Transverse colon (tissue), 4 donors: ENCODE data around the gene PRKAR1B. TPM values are rescaled to one million over a fixed set of nuclear protein-coding genes. Genes with fewer than 3 reads are reported as not detected.

Experiments
- DNase-seq: peaks from one replicate; pipeline ENCODE4 v3.0.0-alpha.2; 2019
- H3K27ac ChIP-seq, 4 donors: fragments of 200-600 bp; sonication (generic); 2 replicates each; pipeline ENCODE4 v1.5.1; 2016 to 2018; ENCODE audit warnings: inconsistent platforms in 4 of 4
- H3K27me3 ChIP-seq: fragments of 200-600 bp; sonication (generic); 2 replicates; pipeline ENCODE4 v1.5.1; 2017; ENCODE audit warnings: inconsistent platforms
- H3K36me3 ChIP-seq, 4 donors: fragments of 200-600 bp; sonication (generic); 2 replicates each; pipeline ENCODE4 v1.5.1; 2017 to 2019; ENCODE audit warnings: inconsistent platforms in 4 of 4
- H3K4me1 ChIP-seq, 4 donors: fragments of 200-600 bp; sonication (generic); 2 replicates each; pipeline ENCODE4 v1.5.1; 2017 to 2020; ENCODE audit warnings: inconsistent platforms in 4 of 4
- H3K4me3 ChIP-seq, 4 donors: fragments of 200-600 bp; sonication (generic); 1 replicate in 1 of 4; 2 replicates in 3 of 4; pipeline versions ENCODE4 v1.5.1 to v1.6.1; 2017 to 2019; ENCODE audit warnings: inconsistent platforms in 4 of 4
- H3K9me3 ChIP-seq, 2 donors: fragments of 200-600 bp; sonication (generic); 2 replicates each; pipeline ENCODE4 v1.5.1; 2017 to 2019; ENCODE audit warnings: inconsistent platforms in 2 of 2
- EP300 ChIP-seq: sonication (generic); formaldehyde crosslinking; IDR thresholded peaks from one replicate; pipeline ENCODE4 v1.6.1; 2017; ENCODE audit warnings: antibody characterized with exemption, low read depth
- POLR2A ChIP-seq: fragments of 450-650 bp; IDR thresholded peaks from one replicate; pipeline ENCODE4 v1.6.1; 2016; ENCODE audit warnings: antibody characterized with exemption, mild to moderate bottlenecking, moderate library complexity
- POLR2AphosphoS5 ChIP-seq, 3 donors: sonication (generic); formaldehyde crosslinking; IDR thresholded peaks; one replicate each; pipeline ENCODE4 v1.6.1; 2016; ENCODE audit warnings: antibody characterized with exemption in 3 of 3
- WGBS, 2 donors: methylation state at CpG; one replicate each; pipeline ENCODE4 v1.1.5; 2018; ENCODE audit warnings: low coverage in 1 of 2; 5-methylcytosine and 5-hydroxymethylcytosine counted together
- in situ Hi-C, 4 donors: fragments of 200-750 bp; cut with MboI; loops; one replicate each; pipeline versions ENCODE4 v1.15.0 to v1.15.1; 2017; ENCODE audit warnings: low sequenced_read_pairs in 3 of 4, low pct_ligation_motif_present in 1 of 4, low pct_unique_long_range_greater_than_20kb in 1 of 4
- intact Hi-C: fragments of 100-400 bp; cut with DNase I; formaldehyde crosslinking; loops from one replicate; pipeline ENCODE4 v1.15.1; 2023; ENCODE audit warnings: low total_unique reads
- total RNA-seq, 4 donors: library from RNA; depleted of rRNA; stranded (reverse); fragments of >200 nt; gene quantifications; one replicate each; pipeline ENCODE4 v1.1.0, GENCODE V29; 2016
- TF ChIP-seq, protein P1 (sequence below), 5 experiments: fragments of 200-600 bp in 3 of 5; fragments of 450-650 bp in 2 of 5; sonication (generic) in 3 of 5; IDR thresholded peaks; 1 replicate in 2 of 5; 2 replicates in 3 of 5; pipeline ENCODE4 v1.5.1; 2016 to 2017; ENCODE audit warnings: antibody characterized with exemption in 5 of 5, inconsistent platforms in 3 of 5, mild to moderate bottlenecking in 2 of 5, moderate library complexity in 1 of 5

The PRKAR1B gene
- total RNA-seq, 4 donors from 2014 or later: 15.7 to 53.9 (median 16.9) TPM

DNA sequence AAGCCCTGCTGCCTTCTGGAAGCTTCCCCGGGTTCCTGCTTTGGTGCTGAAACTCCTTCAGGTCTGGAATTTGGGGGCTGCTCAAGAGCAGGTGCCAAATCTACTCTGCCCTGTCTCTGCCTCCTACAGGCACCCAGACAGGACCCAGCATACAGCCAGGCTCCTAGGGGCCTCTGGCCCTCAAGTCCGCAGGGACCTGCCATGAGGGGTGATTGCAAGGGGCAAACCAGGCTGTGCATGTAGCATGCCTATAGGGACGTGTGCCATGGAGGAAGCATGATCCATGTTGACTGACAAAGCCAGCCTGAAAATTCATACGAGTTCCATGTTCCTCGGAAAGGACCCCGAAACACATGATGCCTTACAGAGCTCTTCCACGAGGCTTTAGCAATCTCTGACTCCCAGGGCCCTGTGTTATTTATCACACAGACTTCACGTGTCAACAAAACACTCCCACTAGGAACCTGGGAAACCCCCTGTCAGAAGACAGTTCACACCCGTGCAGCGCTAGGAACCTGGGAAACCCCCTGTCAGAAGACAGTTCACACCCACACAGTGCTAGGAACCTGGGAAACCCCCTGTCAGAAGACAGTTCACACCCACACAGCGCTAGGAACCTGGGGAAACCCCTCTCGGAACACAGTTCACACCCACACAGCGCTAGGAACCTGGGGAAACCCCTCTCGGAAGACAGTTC, 75.9 kb downstream of the PRKAR1B start:
- no peak for DNase-seq
- TF ChIP-seq POLR2A (no peak), EP300 (no peak), POLR2AphosphoS5 (IDR thresholded peaks at IDR 0.05) (no peak)
- TF ChIP-seq, protein P1, sequence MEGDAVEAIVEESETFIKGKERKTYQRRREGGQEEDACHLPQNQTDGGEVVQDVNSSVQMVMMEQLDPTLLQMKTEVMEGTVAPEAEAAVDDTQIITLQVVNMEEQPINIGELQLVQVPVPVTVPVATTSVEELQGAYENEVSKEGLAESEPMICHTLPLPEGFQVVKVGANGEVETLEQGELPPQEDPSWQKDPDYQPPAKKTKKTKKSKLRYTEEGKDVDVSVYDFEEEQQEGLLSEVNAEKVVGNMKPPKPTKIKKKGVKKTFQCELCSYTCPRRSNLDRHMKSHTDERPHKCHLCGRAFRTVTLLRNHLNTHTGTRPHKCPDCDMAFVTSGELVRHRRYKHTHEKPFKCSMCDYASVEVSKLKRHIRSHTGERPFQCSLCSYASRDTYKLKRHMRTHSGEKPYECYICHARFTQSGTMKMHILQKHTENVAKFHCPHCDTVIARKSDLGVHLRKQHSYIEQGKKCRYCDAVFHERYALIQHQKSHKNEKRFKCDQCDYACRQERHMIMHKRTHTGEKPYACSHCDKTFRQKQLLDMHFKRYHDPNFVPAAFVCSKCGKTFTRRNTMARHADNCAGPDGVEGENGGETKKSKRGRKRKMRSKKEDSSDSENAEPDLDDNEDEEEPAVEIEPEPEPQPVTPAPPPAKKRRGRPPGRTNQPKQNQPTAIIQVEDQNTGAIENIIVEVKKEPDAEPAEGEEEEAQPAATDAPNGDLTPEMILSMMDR (IDR thresholded peaks at IDR 0.05): no peak
- Histone ChIP-seq H3K4me3 (no peak overlapping the region), H3K4me1 (no peaks in the 10 kb centered on the region), H3K9me3 (no peaks in the 10 kb centered on the region), H3K36me3 (no peaks in the 10 kb centered on the region), H3K27ac (no peak overlapping the region), H3K27me3 (no peaks in the 10 kb centered on the region)
- in situ Hi-C loops (no loop called here), intact Hi-C loops (no loop called here)
- 87% methylated on average over 14 of the region's 14 CpGs; no CpG with 5 or more reads in 1 of the 2 donors for WGBS, 2 donors

DNA sequence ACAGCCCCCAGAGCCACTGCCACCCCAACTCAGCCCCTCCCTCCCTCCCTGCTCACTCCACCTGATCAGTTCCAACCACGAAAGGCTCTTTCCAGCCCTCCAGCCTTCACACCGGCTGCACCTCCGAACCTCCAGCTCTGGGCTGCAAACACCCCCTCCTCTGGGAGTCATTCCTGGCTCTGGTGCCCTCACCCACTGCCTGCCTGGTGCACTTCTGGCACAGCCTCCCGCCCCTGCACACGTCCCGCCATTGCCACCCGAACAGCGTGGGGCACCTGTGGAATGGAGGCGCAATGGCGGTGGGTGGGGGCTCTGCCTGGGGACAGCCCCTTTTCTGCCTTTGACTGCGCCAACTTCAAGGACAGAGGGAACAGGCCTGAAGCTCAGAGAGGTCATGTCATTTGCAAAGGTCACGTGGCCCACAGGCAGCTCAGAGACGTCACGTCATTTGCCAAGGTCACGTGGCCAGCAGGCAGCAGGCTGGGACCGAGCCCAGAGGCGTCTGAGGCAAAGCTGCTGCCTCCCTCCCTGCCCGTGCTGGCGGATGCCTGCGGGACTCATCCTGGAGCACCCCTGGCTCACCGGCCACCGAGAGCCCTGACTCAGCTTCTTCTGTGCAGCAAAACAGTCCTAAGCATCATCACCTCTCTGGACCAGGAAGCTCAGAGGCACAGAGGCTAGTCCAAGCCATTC, 76.6 kb downstream of the PRKAR1B start:
- no peaks in the 10 kb centered on the region for H3K27me3 ChIP-seq
- TF ChIP-seq EP300 (no peak), POLR2A (no peak), POLR2AphosphoS5 (IDR thresholded peaks at IDR 0.05) (no peak)
- TF ChIP-seq, protein P1 (IDR thresholded peaks at IDR 0.05): no peak
- no peaks in the 10 kb centered on the region for H3K36me3 ChIP-seq
- H3K4me1 ChIP-seq: no peaks in the 10 kb centered on the region
- WGBS, 2 donors: 90% methylated on average over 22 of the region's 22 CpGs; no CpG with 5 or more reads in 1 of the 2 donors
- intact Hi-C loops (no loop called here), in situ Hi-C loops (no loop called here)
- H3K27ac ChIP-seq: no peak overlapping the region
- H3K9me3 ChIP-seq: no peaks in the 10 kb centered on the region
- DNase-seq: no peak
- no peak overlapping the region for H3K4me3 ChIP-seq

DNA sequence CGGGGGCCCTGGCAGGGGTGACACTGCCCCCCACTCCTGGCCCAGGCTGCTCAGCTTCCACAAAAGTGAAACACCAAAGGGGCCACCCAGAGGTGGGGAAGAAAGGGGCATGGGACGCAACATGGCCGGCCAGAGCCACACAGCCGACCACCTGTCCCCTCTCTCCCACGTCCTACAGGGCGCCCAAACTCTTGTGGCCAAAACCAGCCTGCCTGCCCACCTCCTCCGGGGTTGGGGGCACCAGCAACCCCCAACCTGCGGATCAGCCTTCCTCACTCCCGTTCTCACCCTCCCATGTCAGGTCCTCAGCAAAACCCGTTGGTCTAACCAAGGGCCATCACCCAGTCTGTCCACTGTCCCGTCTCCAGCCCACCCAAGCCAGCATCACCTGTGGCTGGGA, 80.1 kb downstream of the PRKAR1B start:
- Histone ChIP-seq H3K36me3 (no peaks in the 10 kb centered on the region), H3K4me1 (no peaks in the 10 kb centered on the region), H3K27me3 (no peaks in the 10 kb centered on the region), H3K9me3 (no peaks in the 10 kb centered on the region), H3K27ac (no peak overlapping the region), H3K4me3 (no peak overlapping the region)
- DNase-seq: no peak
- intact Hi-C loops: no loop called here
- in situ Hi-C loops: no loop called here
- 93% methylated on average over 11 of the region's 11 CpGs; no CpG with 5 or more reads in 1 of the 2 donors for WGBS, 2 donors
- TF ChIP-seq POLR2AphosphoS5 (IDR thresholded peaks at IDR 0.05) (no peak), POLR2A (no peak), EP300 (no peak)
- TF ChIP-seq, protein P1 (IDR thresholded peaks at IDR 0.05): no peak

DNA sequence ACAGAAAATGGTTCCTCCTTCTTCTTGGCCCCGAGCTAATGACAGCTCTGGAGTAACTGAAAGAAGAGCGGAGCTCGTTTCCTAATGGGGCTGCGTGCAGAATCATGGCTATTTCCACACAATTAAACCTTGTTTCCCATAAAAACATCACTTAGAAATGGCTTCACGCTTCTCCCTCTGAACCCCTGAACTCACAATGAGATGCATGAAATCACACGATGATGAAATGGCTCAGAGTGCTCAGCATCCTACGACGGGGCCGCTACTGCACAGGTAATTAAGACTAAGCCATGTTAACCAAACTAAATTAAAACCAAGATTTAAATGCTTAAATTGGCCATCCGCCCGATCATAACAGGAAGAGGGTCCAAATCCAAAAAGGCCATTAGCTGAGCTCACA, 80.6 kb downstream of the PRKAR1B start:
- intact Hi-C loops (no loop called here), in situ Hi-C loops (no loop called here)
- 87 to 92% methylated on average over 4 to 11 of the region's 11 CpGs for WGBS, 2 donors
- no peaks in the 10 kb centered on the region for H3K36me3 ChIP-seq
- no peaks in the 10 kb centered on the region for H3K9me3 ChIP-seq
- H3K4me1 ChIP-seq: no peaks in the 10 kb centered on the region
- no peak overlapping the region for H3K27ac ChIP-seq
- no peak for DNase-seq
- TF ChIP-seq POLR2AphosphoS5 (IDR thresholded peaks at IDR 0.05): no peak
- no peak for TF ChIP-seq EP300
- no peak for TF ChIP-seq POLR2A
- TF ChIP-seq, protein P1 (IDR thresholded peaks at IDR 0.05): no peak
- no peaks in the 10 kb centered on the region for H3K27me3 ChIP-seq
- H3K4me3 ChIP-seq: no peak overlapping the region
